OCI-LY1 (cell line): ENCODE measurements around the gene EPN3.

Experiments used
- H2AFZ ChIP-seq: fragments of 200-600 bp; sonication (generic), shearing (Covaris generic); 2 replicates; pipeline ENCODE4 v1.6.0; 2014; ENCODE audit warnings: antibody characterized with exemption, mild to moderate bottlenecking, low read length
- H3F3A ChIP-seq: fragments of 200-600 bp; sonication (generic), shearing (Covaris generic); 2 replicates; pipeline ENCODE4 v1.6.0; 2014; ENCODE audit warnings: mild to moderate bottlenecking, antibody characterized with exemption, low read length, moderate library complexity; ENCODE audit not compliant: insufficient read depth
- H3K27ac ChIP-seq: fragments of 200-600 bp; sonication (generic); 2 replicates; pipeline ENCODE4 v1.5.1; 2014; ENCODE audit warnings: low read length, mixed run types, mild to moderate bottlenecking, low read depth; ENCODE audit not compliant: poor library complexity, severe bottlenecking
- H3K27me3 ChIP-seq: fragments of 200-600 bp; sonication (generic); 2 replicates; pipeline ENCODE4 v1.6.0; 2014; ENCODE audit warnings: antibody characterized with exemption, mild to moderate bottlenecking, low read length, moderate library complexity; ENCODE audit not compliant: insufficient read depth
- H3K36me3 ChIP-seq: fragments of 200-600 bp; sonication (generic); 2 replicates; pipeline ENCODE4 v1.6.1; 2014; ENCODE audit warnings: mild to moderate bottlenecking, antibody characterized with exemption, low read length, moderate library complexity, mixed read lengths; ENCODE audit not compliant: insufficient read depth
- H3K4me1 ChIP-seq: fragments of 200-600 bp; sonication (generic); 2 replicates; pipeline ENCODE4 v1.5.1; 2014; ENCODE audit warnings: mild to moderate bottlenecking, low read length, moderate library complexity; ENCODE audit not compliant: insufficient read depth, severe bottlenecking
- H3K4me2 ChIP-seq: fragments of 200-600 bp; sonication (generic), shearing (Covaris generic); 2 replicates; pipeline ENCODE4 v1.6.1; 2014; ENCODE audit warnings: low read length
- H3K4me3 ChIP-seq: fragments of 200-600 bp; sonication (generic); 2 replicates; pipeline ENCODE4 v1.5.1; 2014; ENCODE audit warnings: low read length, low read depth, mild to moderate bottlenecking, mixed read lengths; ENCODE audit not compliant: poor library complexity, severe bottlenecking
- H3K79me2 ChIP-seq: fragments of 200-600 bp; shearing (Covaris generic); 2 replicates; pipeline ENCODE4 v1.6.1; 2016; ENCODE audit warnings: mixed run types, low read length, mixed read lengths; ENCODE audit not compliant: insufficient read depth
- H3K9ac ChIP-seq: fragments of 200-600 bp; sonication (generic), shearing (Covaris generic); 2 replicates; pipeline ENCODE4 v1.6.1; 2014; ENCODE audit warnings: mild to moderate bottlenecking, low read length, mixed read lengths
- H3K9me2 ChIP-seq: fragments of 200-600 bp; sonication (generic), shearing (Covaris generic); 2 replicates; pipeline ENCODE4 v1.6.1; 2014; ENCODE audit warnings: low read depth, mild to moderate bottlenecking, low read length, mixed read lengths
- H3K9me3 ChIP-seq: fragments of 200-600 bp; shearing (Covaris generic); 2 replicates; pipeline ENCODE4 v1.6.1; 2014; ENCODE audit warnings: low read length, mixed read lengths
- H4K20me1 ChIP-seq: fragments of 200-600 bp; sonication (generic), shearing (Covaris generic); 2 replicates; pipeline ENCODE4 v1.6.0; 2016; ENCODE audit warnings: mild to moderate bottlenecking, low read length; ENCODE audit not compliant: insufficient read depth
- EZH2 ChIP-seq: fragments of 200-600 bp; sonication (generic), shearing (Covaris generic); IDR thresholded peaks from 2 replicates; pipeline ENCODE4 v1.8.0; 2017; ENCODE audit warnings: borderline replicate concordance, mixed run types, mild to moderate bottlenecking, antibody characterized with exemption, low read length, moderate library complexity, mixed read lengths
- TF ChIP-seq, protein P1 (sequence below): fragments of 200-600 bp; sonication (generic), shearing (Covaris generic); IDR thresholded peaks from 2 replicates; pipeline ENCODE4 v1.5.1; 2017; ENCODE audit warnings: mild to moderate bottlenecking, antibody characterized with exemption, low read length, moderate library complexity, mixed read lengths

EPN3 gene

DNA sequence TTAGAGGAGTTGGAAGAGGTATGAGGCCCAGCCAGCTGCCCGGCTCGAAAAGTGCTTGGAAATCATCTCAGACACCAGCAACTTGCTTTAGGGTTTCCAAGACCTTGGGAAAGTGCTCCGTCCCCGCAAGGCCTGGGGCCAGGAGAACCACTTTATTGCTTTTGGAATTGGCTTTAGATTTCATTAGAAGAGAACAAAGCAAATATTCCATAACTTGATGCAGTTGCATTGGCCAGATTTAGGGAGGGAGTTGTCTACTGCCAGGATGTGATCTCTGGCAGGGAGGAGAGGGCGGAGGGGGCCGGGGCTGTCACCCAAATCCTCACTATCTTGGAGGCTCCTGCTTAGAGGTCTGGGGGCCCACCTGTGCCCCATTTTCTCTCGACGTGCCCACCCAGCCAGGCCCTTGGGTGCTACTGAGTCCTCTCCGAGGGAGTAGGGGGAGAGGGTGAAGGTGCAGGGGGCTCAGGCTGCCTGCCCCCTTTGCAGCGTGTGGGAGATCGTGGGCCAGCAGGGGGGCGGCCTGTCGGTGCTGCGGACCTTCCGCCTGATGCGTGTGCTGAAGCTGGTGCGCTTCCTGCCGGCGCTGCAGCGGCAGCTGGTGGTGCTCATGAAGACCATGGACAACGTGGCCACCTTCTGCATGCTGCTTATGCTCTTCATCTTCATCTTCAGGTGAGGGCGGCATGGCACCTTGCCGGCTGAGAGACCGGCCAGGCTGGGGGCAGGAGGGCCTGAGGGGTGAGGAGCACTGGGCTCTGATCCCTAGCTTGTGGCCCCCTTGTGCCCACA lies 58.6 kb downstream of the EPN3 start:
- Histone ChIP-seq H3K9ac (no peak overlapping the region), H3K27me3 (peaks cover 6% of the 10 kb centered on the region), H3K4me1 (no peaks in the 10 kb centered on the region), H3K79me2 (no peaks in the 10 kb centered on the region), H4K20me1 (no peaks in the 10 kb centered on the region), H3F3A (no peaks in the 10 kb centered on the region), H3K9me3 (no peaks in the 10 kb centered on the region), H3K36me3 (no peaks in the 10 kb centered on the region), H3K4me3 (no peak overlapping the region), H3K9me2 (no peaks in the 10 kb centered on the region), H2AFZ (no peak overlapping the region), H3K27ac (no peak overlapping the region), H3K4me2 (no peak overlapping the region)
- TF ChIP-seq, protein P1, sequence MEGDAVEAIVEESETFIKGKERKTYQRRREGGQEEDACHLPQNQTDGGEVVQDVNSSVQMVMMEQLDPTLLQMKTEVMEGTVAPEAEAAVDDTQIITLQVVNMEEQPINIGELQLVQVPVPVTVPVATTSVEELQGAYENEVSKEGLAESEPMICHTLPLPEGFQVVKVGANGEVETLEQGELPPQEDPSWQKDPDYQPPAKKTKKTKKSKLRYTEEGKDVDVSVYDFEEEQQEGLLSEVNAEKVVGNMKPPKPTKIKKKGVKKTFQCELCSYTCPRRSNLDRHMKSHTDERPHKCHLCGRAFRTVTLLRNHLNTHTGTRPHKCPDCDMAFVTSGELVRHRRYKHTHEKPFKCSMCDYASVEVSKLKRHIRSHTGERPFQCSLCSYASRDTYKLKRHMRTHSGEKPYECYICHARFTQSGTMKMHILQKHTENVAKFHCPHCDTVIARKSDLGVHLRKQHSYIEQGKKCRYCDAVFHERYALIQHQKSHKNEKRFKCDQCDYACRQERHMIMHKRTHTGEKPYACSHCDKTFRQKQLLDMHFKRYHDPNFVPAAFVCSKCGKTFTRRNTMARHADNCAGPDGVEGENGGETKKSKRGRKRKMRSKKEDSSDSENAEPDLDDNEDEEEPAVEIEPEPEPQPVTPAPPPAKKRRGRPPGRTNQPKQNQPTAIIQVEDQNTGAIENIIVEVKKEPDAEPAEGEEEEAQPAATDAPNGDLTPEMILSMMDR: no peak
- TF ChIP-seq EZH2: no peak

DNA sequence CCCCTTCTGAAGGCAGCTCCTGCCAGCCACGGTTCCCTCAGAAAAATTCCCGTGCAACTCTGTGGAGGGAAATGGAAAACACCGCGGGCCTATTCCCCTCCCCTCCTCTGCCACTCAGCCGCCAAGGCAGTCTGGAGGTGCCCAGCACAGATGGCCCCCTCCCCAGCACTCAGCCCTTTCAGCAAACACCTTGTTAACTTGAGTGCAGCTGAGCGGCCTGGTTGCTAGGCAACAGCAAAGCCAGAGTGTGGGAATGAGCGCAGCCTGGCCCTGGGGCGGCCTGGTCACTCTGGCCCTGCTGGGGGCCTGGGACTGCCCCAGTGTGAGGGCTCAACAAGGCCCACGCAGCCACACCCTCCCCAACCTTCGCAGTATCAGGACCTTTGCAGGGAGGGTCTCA lies 60.8 kb downstream of the EPN3 start:
- Histone ChIP-seq H3K27ac (no peak overlapping the region), H3K9ac (no peak overlapping the region)

More for the DNA sequence above, 60.8 kb downstream of the EPN3 start:
- H2AFZ ChIP-seq: no peak overlapping the region
- H3K36me3 ChIP-seq: no peaks in the 10 kb centered on the region
- H3K9me3 ChIP-seq: no peaks in the 10 kb centered on the region
- H4K20me1 ChIP-seq: no peaks in the 10 kb centered on the region
- no peak overlapping the region for H3K4me3 ChIP-seq
- TF ChIP-seq, protein P1: no peak
- no peak for TF ChIP-seq EZH2
- H3F3A ChIP-seq: no peaks in the 10 kb centered on the region
- H3K27me3 ChIP-seq: peaks cover 6% of the 10 kb centered on the region; the same call in 1 of the 2 replicates
- H3K9me2 ChIP-seq: no peaks in the 10 kb centered on the region
- H3K4me1 ChIP-seq: no peaks in the 10 kb centered on the region
- no peaks in the 10 kb centered on the region for H3K79me2 ChIP-seq
- no peak overlapping the region for H3K4me2 ChIP-seq
